K562 (cell line): ENCODE results near the gene MPZL3. TPM values are rescaled to one million over a fixed set of nuclear protein-coding genes. Genes with fewer than 3 reads are reported as not detected.

Experiments
- BRD4 ChIP-seq: fragments of 200-600 bp; sonication (generic); IDR thresholded peaks from 2 replicates; pipeline ENCODE4 v1.6.1; 2017; ENCODE audit warnings: inconsistent platforms
- CEBPG ChIP-seq, 3 experiments: fragments of 200-800 bp in 1 of 3; sonication (Bioruptor generic) in 1 of 3; sonication (generic) in 1 of 3; formaldehyde crosslinking in 1 of 3; IDR thresholded peaks in 2 of 3; conservative IDR thresholded peaks in 1 of 3; 2 replicates each; pipeline versions ENCODE4 v1.6.1 to v1.8.0; 2016 to 2022; ENCODE audit warnings: missing compliant biosample characterization in 2 of 3, missing genetic modification characterization in 2 of 3, mild to moderate bottlenecking in 1 of 3, missing genetic modification reagents in 1 of 3
- COPS2 ChIP-seq: fragments of 450-650 bp; conservative IDR thresholded peaks from 2 replicates; pipeline ENCODE4 v1.6.1; 2016; ENCODE audit warnings: mild to moderate bottlenecking, moderate library complexity
- CTCF ChIP-seq, 3 experiments: IDR thresholded peaks in 2 of 3; conservative IDR thresholded peaks in 1 of 3; 2 replicates each; pipeline ENCODE4 v1.5.1; 2011 to 2012; ENCODE audit warnings: low read length in 3 of 3, mild to moderate bottlenecking in 3 of 3, control low read depth in 2 of 3, improper control_type of control experiment in 1 of 3, inconsistent platforms in 1 of 3, low read depth in 1 of 3, mixed read lengths in 1 of 3, moderate library complexity in 1 of 3; ENCODE audit not compliant: insufficient read depth in 2 of 3
- ESRRA ChIP-seq: fragments of 450-650 bp; IDR thresholded peaks from 2 replicates; pipeline ENCODE4 v1.6.1; 2014; ENCODE audit warnings: low read depth, mild to moderate bottlenecking, moderate library complexity, borderline replicate concordance
- GABPB1 ChIP-seq: sonication (generic); formaldehyde crosslinking; IDR thresholded peaks from 2 replicates; pipeline ENCODE4 v1.8.0; 2022; ENCODE audit warnings: mild to moderate bottlenecking, missing genetic modification reagents
- HDAC1 ChIP-seq, 2 experiments: fragments of 450-650 bp; IDR thresholded peaks; 2 replicates each; pipeline ENCODE4 v1.6.1; 2016 to 2017; ENCODE audit warnings: inconsistent platforms in 1 of 2, mild to moderate bottlenecking in 1 of 2, moderate library complexity in 1 of 2
- KDM2B ChIP-seq: fragments of 250-450 bp; sonication (Bioruptor Pico); IDR thresholded peaks from 2 replicates; pipeline ENCODE4 v1.8.0; 2021; ENCODE audit warnings: mild to moderate bottlenecking, moderate library complexity
- MEIS2 ChIP-seq: fragments of 450-650 bp; IDR thresholded peaks from 2 replicates; pipeline ENCODE4 v1.6.1; 2014; ENCODE audit warnings: mild to moderate bottlenecking; ENCODE audit not compliant: partially characterized antibody
- MTA3 ChIP-seq: fragments of 450-650 bp; formaldehyde crosslinking; IDR thresholded peaks from 2 replicates; pipeline ENCODE4 v1.6.1; 2017; ENCODE audit warnings: mild to moderate bottlenecking, borderline replicate concordance
- REST ChIP-seq, 2 experiments: fragments of 450-650 bp; formaldehyde crosslinking in 1 of 2; IDR thresholded peaks; 2 replicates each; pipeline versions ENCODE4 v1.4.0 to v1.6.1; 2014 to 2020; ENCODE audit warnings: mild to moderate bottlenecking in 2 of 2, borderline replicate concordance in 1 of 2, low read depth in 1 of 2
- ZBED1 ChIP-seq: IDR thresholded peaks from 2 replicates; pipeline ENCODE4 v1.6.1; 2014
- ZNF217 ChIP-seq: sonication (generic); formaldehyde crosslinking; IDR thresholded peaks from 2 replicates; pipeline ENCODE4 v1.8.0; 2022; ENCODE audit warnings: mild to moderate bottlenecking, missing genetic modification reagents
- ZNF639 ChIP-seq, 2 experiments: fragments of 200-800 bp in 1 of 2; sonication (Bioruptor generic) in 1 of 2; sonication (generic) in 1 of 2; formaldehyde crosslinking in 1 of 2; IDR thresholded peaks in 1 of 2; conservative IDR thresholded peaks in 1 of 2; 2 replicates each; pipeline versions ENCODE4 v1.5.0 to v1.6.1; 2016 to 2020; ENCODE audit warnings: missing compliant biosample characterization in 1 of 2, missing genetic modification characterization in 1 of 2, missing genetic modification reagents in 1 of 2
- ZNF764 ChIP-seq: fragments of 250-450 bp; sonication (Bioruptor Pico); IDR thresholded peaks from 2 replicates; pipeline ENCODE4 v1.4.0; 2020; ENCODE audit warnings: low read depth, mild to moderate bottlenecking, moderate library complexity
- ZZZ3 ChIP-seq: fragments of 450-650 bp; IDR thresholded peaks from 2 replicates; pipeline ENCODE4 v1.6.1; 2016; ENCODE audit warnings: antibody characterized with exemption, mild to moderate bottlenecking, moderate library complexity
- polyA plus RNA-seq, 8 experiments: library from polyadenylated mRNA; depleted of rRNA in 4 of 8; stranded (reverse) in 5 of 8; unstranded in 3 of 8; fragments of >200 nt; fragmentation: Nextera tagmentation in 2 of 8; fragmentation: Illumina TruSeq in 1 of 8; extraction: Ambion mirVana in 2 of 8; extraction: Trizol in 1 of 8; gene quantifications; 2 replicates each; pipeline versions ENCODE4 v1.2.1 to v1.2.3, GENCODE V29; 2011 to 2014; ENCODE audit warnings: inconsistent platforms in 1 of 8, missing spikeins in 1 of 8
- total RNA-seq, 7 experiments: library from RNA; depleted of rRNA in 6 of 7; stranded (reverse); fragments of >200 nt in 6 of 7; fragmentation: Illumina TruSeq in 2 of 7; extraction: Trizol in 2 of 7; gene quantifications; 2 replicates each; pipeline versions ENCODE4 v1.2.1 to v1.2.3, GENCODE V29; 2011 to 2021; ENCODE audit warnings: low replicate concordance in 1 of 7

The MPZL3 gene
- total and polyA plus RNA-seq, 9 of the 15 experiments (the other 6 are each of a cell fraction or from before 2014, with no cell fraction given) = 0.97 to 2.9 (median 1.6) TPM

GRCh38 chr11:118295815-118296454 is 43.8 kb upstream of the MPZL3 start (continued):
- peak; percentile 73 for TF ChIP-seq REST (IDR thresholded peaks at IDR 0.05; ENCODE audit: borderline replicate concordance)
- TF ChIP-seq REST (CRISPR knock-in tag; IDR thresholded peaks at IDR 0.05; ENCODE audit: low read depth) = no peak
- TF ChIP-seq ZNF639 (CRISPR knock-in tag; conservative IDR thresholded peaks at IDR 0.05 in 1 of 2, IDR thresholded peaks at IDR 0.05 in 1 of 2) = no peak
- TF ChIP-seq KDM2B (CRISPR knock-in tag) = no peak
- TF ChIP-seq MTA3 = no peak
- peak; percentile 57 to 81 (median 61); a peak in 5 of 6 replicates for TF ChIP-seq CTCF (IDR thresholded peaks at IDR 0.05 in 2 of 3, conservative IDR thresholded peaks at IDR 0.05 in 1 of 3; ENCODE audit: insufficient read depth in 2 of 3, low read depth in 1 of 3, low read length in 3 of 3)
- no peak for TF ChIP-seq COPS2
- no peak for TF ChIP-seq BRD4
- no peak for TF ChIP-seq ESRRA
- no peak for TF ChIP-seq HDAC1 (IDR thresholded peaks at IDR 0.05)
- TF ChIP-seq ZNF217 (CRISPR knock-in tag) = no peak
- TF ChIP-seq ZZZ3 = no peak
- TF ChIP-seq CEBPG (CRISPR knock-in tag; IDR thresholded peaks at IDR 0.05) = no peak
- TF ChIP-seq CEBPG (tag; conservative IDR thresholded peaks at IDR 0.05 in 1 of 2, IDR thresholded peaks at IDR 0.05 in 1 of 2) = no peak
- no peak for TF ChIP-seq ZBED1
- TF ChIP-seq MEIS2 = peak; percentile 69
- TF ChIP-seq ZNF764 (CRISPR knock-in tag) = no peak
- no peak for TF ChIP-seq GABPB1 (CRISPR knock-in tag)
